Measurements from ENCODE around the gene BMS1. TPM values are rescaled to one million over a fixed set of nuclear protein-coding genes. Genes with fewer than 3 reads are reported as not detected.
"Not testable (repeated sequence)": the region's sequence is repeated elsewhere in the genome, so short reads cannot be mapped to it uniquely, and the experiment has no call there.

Gene BMS1
- polyA plus RNA-seq, 6 donors from 2014 or later = 4.4 to 14.2 (median 9.7) TPM

GRCh38 chr10:42859256-42859655, 76.7 kb downstream of the BMS1 start:
- DNase-seq = no peak
- Mint-ChIP-seq H3K27me3 (peaks cover 4 to 42% (median 33%) of the 10 kb centered on the region in 3 donors), H3K4me3 (no peak overlapping the region), H3K9me3 (no peaks in the 10 kb centered on the region), H3K4me1 (no peaks in the 10 kb centered on the region), H3K36me3 (no peaks in the 10 kb centered on the region), H3K27ac (peak overlapping the region in 1 of 6 donors; percentile 2)
- no peak for ATAC-seq (ENCODE audit: low read depth in 2 of 2)

GRCh38 chr10:42860016-42860415, 77.4 kb downstream of the BMS1 start:
- not testable (repeated sequence) for DNase-seq; H3K27ac Mint-ChIP-seq; H3K4me1 Mint-ChIP-seq; H3K4me3 Mint-ChIP-seq; H3K36me3 Mint-ChIP-seq; ATAC-seq (ENCODE audit: low read depth in 2 of 2); H3K9me3 Mint-ChIP-seq
- peaks cover 8 to 45% (median 41%) of the 10 kb centered on the region in 3 donors for H3K27me3 Mint-ChIP-seq

DNA sequence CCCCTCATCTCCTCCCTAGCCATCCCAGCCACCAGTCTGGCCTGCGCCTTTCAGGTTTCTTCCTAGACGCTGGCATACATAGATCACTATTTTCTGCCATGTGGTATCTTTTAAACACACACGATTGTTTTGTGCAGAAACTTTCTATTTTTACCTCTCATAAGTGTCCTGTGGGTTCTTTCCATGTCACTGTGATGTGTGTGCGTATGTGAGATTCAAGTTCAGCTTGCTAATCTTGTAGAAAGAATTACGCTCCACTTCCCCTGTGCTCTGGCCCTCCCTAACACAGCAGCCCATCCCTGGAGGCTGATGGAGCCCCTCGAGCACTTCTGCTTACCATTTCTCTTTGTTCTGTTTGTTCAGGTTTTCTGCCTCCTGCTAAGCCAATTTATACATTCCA, 80.2 kb downstream of the BMS1 start:
- ATAC-seq (ENCODE audit: low read depth in 2 of 2); H3K27ac Mint-ChIP-seq; H3K9me3 Mint-ChIP-seq; H3K36me3 Mint-ChIP-seq; H3K4me1 Mint-ChIP-seq; DNase-seq: not testable (repeated sequence)
- Mint-ChIP-seq H3K4me3 (peak overlapping the region in 1 of 8 donors; percentile 53), H3K27me3 (peaks cover 23 to 52% (median 47%) of the 10 kb centered on the region in 3 donors)

- H3K27me3 Mint-ChIP-seq = peaks cover 21 to 45% (median 41%) of the 10 kb centered on the region in 3 donors
Measured at GRCh38 chr10:42864575-42864974, 82.0 kb downstream of the BMS1 start.

DNA sequence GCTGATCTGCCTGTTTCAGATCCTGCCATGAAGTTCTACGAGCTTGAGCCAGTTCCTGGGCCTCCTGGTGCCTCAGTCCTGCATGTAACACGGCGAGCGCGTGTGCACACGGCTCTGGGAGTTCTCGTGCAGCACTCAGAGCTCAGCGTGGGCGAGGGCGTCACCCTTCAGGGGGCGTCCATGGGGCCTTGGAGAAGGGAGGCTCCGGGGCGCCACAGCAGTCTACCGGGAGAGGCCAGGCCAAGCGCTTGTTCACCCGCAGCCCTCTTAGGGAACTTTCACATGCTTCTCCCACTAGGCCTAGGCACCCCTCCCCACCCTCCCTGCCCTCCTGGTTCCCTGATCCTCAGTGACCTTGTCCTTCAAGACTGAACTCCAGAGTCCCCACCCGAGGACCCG, 83.1 kb downstream of the BMS1 start:
- no peak for ATAC-seq (ENCODE audit: low read depth in 2 of 2)
- no peaks in the 10 kb centered on the region for H3K9me3 Mint-ChIP-seq
- no peak overlapping the region for H3K4me3 Mint-ChIP-seq
- no peak overlapping the region for H3K27ac Mint-ChIP-seq
- H3K4me1 Mint-ChIP-seq = peaks cover 0 to 5% (median 0%) of the 10 kb centered on the region in 3 donors
- no peaks in the 10 kb centered on the region for H3K36me3 Mint-ChIP-seq
- peaks cover 20 to 43% (median 37%) of the 10 kb centered on the region in 3 donors for H3K27me3 Mint-ChIP-seq
- DNase-seq = no peak

More at GRCh38 chr10:42864575-42864974, 82.0 kb downstream of the BMS1 start:
- H3K4me3 Mint-ChIP-seq = no peak overlapping the region
- DNase-seq (no peak), ATAC-seq (ENCODE audit: low read depth in 2 of 2) (no peak)
- peaks cover 0 to 5% (median 0%) of the 10 kb centered on the region in 3 donors for H3K4me1 Mint-ChIP-seq
- no peaks in the 10 kb centered on the region for H3K36me3 Mint-ChIP-seq
- H3K27ac Mint-ChIP-seq = no peak overlapping the region
- no peaks in the 10 kb centered on the region for H3K9me3 Mint-ChIP-seq

DNA sequence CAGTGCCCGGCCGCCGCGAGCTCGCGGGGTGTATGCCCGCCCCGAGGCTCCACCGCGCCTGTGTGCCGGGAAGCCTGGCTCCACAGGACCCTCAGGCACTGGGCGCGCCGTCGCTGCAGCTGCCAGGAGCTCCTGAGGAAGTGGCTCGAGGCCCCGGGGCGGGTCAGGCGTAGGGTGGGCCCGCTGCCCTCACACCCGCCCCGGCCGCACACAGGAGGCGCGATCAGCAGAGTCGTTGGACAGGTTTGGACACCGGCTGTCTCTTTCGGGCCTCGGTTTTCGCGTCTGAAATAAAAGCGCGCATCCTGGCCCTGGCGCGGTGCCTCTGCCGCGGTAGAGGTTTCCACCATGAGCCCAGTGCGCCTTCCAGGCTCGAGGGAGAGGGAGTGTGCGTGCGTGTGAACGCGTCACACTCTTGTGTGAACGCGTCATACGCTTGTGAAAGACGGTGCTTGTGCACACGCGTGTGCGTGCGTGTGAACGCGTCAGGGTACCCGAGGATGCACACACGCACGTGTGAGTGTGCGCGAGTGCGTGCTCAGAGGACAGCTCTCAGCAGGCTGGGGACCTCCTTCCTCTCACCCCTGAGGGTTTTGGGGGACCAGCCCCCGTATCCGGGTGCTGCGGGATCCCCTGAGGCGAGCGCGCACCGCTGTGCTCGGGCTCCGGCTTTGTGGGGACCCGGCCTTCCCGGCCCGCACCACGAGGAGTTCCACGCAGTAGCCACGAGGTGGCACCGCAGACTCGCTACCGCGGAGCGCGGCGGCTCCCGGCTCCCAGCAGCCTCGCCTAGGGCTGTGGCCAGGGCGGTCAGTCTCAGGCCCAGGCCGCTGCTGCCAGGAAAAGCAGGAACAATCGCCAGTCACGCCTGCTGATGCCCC, 83.8 kb downstream of the BMS1 start:
- Mint-ChIP-seq H3K4me1 (peaks cover 0 to 5% (median 0%) of the 10 kb centered on the region in 3 donors), H3K4me3 (peak overlapping the region in 2 of 8 donors; percentile 36 to 45), H3K9me3 (no peaks in the 10 kb centered on the region), H3K27ac (no peak overlapping the region), H3K27me3 (peaks cover 20 to 43% (median 37%) of the 10 kb centered on the region in 3 donors), H3K36me3 (no peaks in the 10 kb centered on the region)
- DNase-seq = peak; percentile 12
- no peak for ATAC-seq (ENCODE audit: low read depth in 2 of 2)

- H3K4me1 Mint-ChIP-seq = peaks cover 0 to 5% (median 0%) of the 10 kb centered on the region in 3 donors
Measured at GRCh38 chr10:42867571-42867970, 85.0 kb downstream of the BMS1 start.

DNA sequence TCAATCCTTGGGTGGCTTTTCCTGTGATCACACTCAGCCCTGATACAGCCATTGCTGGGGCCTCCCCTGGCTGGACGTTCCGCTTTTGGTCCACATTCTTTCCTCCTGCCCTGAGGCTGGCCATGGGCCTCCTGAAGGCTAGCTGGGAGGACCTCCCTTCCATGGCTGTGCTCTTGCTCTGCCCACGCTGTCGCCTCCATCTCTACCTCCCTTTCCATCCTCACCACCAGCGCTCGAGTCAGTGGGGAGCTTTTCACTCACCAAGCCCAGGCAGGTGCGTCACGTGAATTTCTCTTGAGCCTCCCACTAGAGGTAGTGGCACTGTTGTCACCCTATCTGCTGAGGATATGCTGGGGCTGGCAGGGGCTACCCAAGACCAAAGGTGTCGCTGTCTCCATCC, 85.9 kb downstream of the BMS1 start:
- Mint-ChIP-seq H3K27ac (no peak overlapping the region), H3K4me1 (peaks cover 0 to 5% (median 0%) of the 10 kb centered on the region in 3 donors), H3K4me3 (no peak overlapping the region), H3K27me3 (peaks cover 20 to 30% (median 23%) of the 10 kb centered on the region in 3 donors), H3K9me3 (no peaks in the 10 kb centered on the region), H3K36me3 (no peaks in the 10 kb centered on the region)
- no peak for ATAC-seq (ENCODE audit: low read depth in 2 of 2)
- no peak for DNase-seq

More at GRCh38 chr10:42867571-42867970, 85.0 kb downstream of the BMS1 start:
- DNase-seq = no peak
- Mint-ChIP-seq H3K9me3 (no peaks in the 10 kb centered on the region), H3K27ac (no peak overlapping the region), H3K36me3 (no peaks in the 10 kb centered on the region), H3K27me3 (peaks cover 20 to 37% (median 31%) of the 10 kb centered on the region in 3 donors), H3K4me3 (no peak overlapping the region)
- ATAC-seq (ENCODE audit: low read depth in 2 of 2) = no peak

DNA sequence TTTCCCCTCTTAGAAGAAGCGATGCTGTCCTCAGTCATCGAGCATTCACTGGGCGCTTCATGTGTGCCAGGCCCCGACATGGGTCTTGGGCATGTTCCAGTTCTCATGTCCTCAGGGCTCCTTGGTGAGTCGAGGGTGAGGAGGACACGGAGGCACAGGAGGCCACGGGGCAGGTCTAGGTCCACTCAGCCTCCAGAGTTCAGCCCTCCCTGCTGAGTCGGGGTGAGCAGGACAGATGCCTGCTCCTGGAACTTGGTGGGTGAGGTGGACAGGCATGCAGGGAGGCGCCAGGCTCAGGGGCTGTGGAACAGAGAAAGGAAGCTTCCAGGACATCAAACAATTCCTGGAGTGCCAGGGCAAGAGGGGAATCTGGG, 87.4 kb downstream of the BMS1 start:
- H3K27ac Mint-ChIP-seq = peak overlapping the region in 1 of 6 donors; percentile 37
- no peaks in the 10 kb centered on the region for H3K9me3 Mint-ChIP-seq
- peaks cover 0 to 5% (median 0%) of the 10 kb centered on the region in 3 donors for H3K4me1 Mint-ChIP-seq
- ATAC-seq (ENCODE audit: low read depth in 2 of 2) (no peak), DNase-seq (no peak)
- H3K36me3 Mint-ChIP-seq = no peaks in the 10 kb centered on the region
- peaks cover 12 to 18% (median 17%) of the 10 kb centered on the region in 3 donors for H3K27me3 Mint-ChIP-seq
- H3K4me3 Mint-ChIP-seq = no peak overlapping the region

GRCh38 chr10:42871138-42871641, 88.6 kb downstream of the BMS1 start:
- not testable (repeated sequence) for H3K4me1 Mint-ChIP-seq; ATAC-seq (ENCODE audit: low read depth in 2 of 2); H3K36me3 Mint-ChIP-seq; H3K9me3 Mint-ChIP-seq; H3K4me3 Mint-ChIP-seq; H3K27ac Mint-ChIP-seq; DNase-seq
- peaks cover 4 to 18% (median 11%) of the 10 kb centered on the region in 3 donors for H3K27me3 Mint-ChIP-seq

GRCh38 chr10:42871823-42872222, 89.2 kb downstream of the BMS1 start:
- Mint-ChIP-seq H3K4me3 (no peak overlapping the region), H3K4me1 (peaks cover 0 to 5% (median 0%) of the 10 kb centered on the region in 3 donors), H3K36me3 (no peaks in the 10 kb centered on the region), H3K27me3 (peaks cover 4 to 16% (median 11%) of the 10 kb centered on the region in 3 donors), H3K9me3 (no peaks in the 10 kb centered on the region), H3K27ac (no peak overlapping the region)
- DNase-seq (no peak), ATAC-seq (ENCODE audit: low read depth in 2 of 2) (no peak)

DNA sequence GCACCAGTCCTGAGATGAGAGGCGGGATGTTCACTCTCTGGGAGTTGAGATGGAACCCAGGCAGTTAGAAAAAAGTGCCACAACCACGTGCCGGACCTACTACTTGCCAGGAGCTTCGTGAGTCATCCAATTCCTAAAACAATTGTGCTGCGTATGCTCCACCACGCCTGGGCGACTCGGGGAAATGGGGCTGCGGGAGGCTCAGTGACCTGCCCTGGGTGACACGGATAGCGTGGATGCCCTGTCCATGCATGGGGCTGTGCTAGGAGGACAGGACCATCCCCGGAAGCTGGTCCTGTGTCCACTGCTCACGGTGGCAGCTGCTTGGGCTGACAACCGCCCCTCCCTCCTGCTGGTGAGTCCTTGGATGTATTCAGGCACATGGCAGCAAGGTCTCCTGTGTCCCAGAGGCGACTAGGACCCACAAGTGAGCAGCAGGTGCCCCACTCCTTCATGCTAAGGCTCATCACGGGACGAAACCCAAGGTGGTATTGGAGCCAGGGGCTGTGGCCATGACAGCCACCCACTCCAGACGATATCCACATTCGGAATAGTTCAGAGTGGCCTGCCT, 90.4 kb downstream of the BMS1 start:
- Mint-ChIP-seq H3K27me3 (peaks cover 0 to 7% (median 0%) of the 10 kb centered on the region in 3 donors), H3K9me3 (no peaks in the 10 kb centered on the region), H3K4me1 (no peaks in the 10 kb centered on the region), H3K27ac (no peak overlapping the region), H3K4me3 (no peak overlapping the region), H3K36me3 (no peaks in the 10 kb centered on the region)
- ATAC-seq (ENCODE audit: low read depth in 2 of 2) (no peak), DNase-seq (no peak)

- H3K36me3 Mint-ChIP-seq = no peaks in the 10 kb centered on the region
- H3K27me3 Mint-ChIP-seq = peaks cover 0 to 7% (median 2%) of the 10 kb centered on the region in 3 donors
- no peak for DNase-seq
- no peaks in the 10 kb centered on the region for H3K4me1 Mint-ChIP-seq
- H3K4me3 Mint-ChIP-seq = no peak overlapping the region
- peaks cover 0 to under 1% (median 0%) of the 10 kb centered on the region in 7 donors for H3K9me3 Mint-ChIP-seq
- no peak for ATAC-seq (ENCODE audit: low read depth in 2 of 2)
- no peak overlapping the region for H3K27ac Mint-ChIP-seq
Measured at GRCh38 chr10:42874713-42875387, 92.3 kb downstream of the BMS1 start.

Measured in naive B cell (primary cell).